K562 (cell line): ENCODE data around the gene PPP1R14C. TPM values are rescaled to one million over a fixed set of nuclear protein-coding genes. Genes with fewer than 3 reads are reported as not detected.

Experiments
- ATAC-seq: fragments of 200-7000 bp; cut with Tn5 transposase; 3 replicates; pipeline ENCODE4 v1.9.1; 2020; ENCODE audit warnings: moderate library complexity
- BruUV-seq: library from RNA; stranded (reverse); fragments of 400-500 nt; replicated peaks from 2 replicates; lab custom pipeline; 2021; lab: Mats Ljungman, UMichigan
- CTCF ChIA-PET: fragments of 300-600 bp; formaldehyde crosslinking; extraction: SDS; loops from one replicate; lab custom pipeline; 2021; ENCODE audit warnings: low intra/inter-chr PET ratio; lab: Yijun Ruan, JAX
- POLR2A ChIA-PET: fragments of 300-600, 350-650 bp; sonication (Branson Sonifier 250); formaldehyde crosslinking; extraction: SDS; loops from one replicate; lab custom pipeline; 2021; ENCODE audit warnings: antibody characterized with exemption, inconsistent platforms; lab: Yijun Ruan, JAX
- DNase-seq, 4 experiments: peaks; one replicate each; pipeline versions ENCODE4 v3.0.0 to v3.0.0-alpha.2; 2011 to 2018; ENCODE audit warnings: low spot score in 3 of 4, mixed read lengths in 3 of 4; ENCODE audit errors: extremely low read depth in 1 of 4
- FAIRE-seq: peaks from 2 replicates; lab custom pipeline; 2011; peaks lifted over from hg19 to GRCh38; lab: Jason Lieb, UNC
- H2AFZ ChIP-seq: 2 replicates; pipeline ENCODE4 v1.6.0; 2011; ENCODE audit warnings: low read depth, low read length, control low read depth, inconsistent platforms
- H3K27ac ChIP-seq: fragments of 200-600 bp; 3 replicates; pipeline ENCODE4 v1.8.0; 2011; ENCODE audit warnings: low read depth, mild to moderate bottlenecking, control low read depth, inconsistent platforms, low read length, moderate library complexity, mixed read lengths; ENCODE audit errors: extremely low read depth
- H3K27me3 ChIP-seq, 2 experiments: fragments of 300-600 bp in 1 of 2; 2 replicates in 1 of 2; 3 replicates in 1 of 2; pipeline versions ENCODE4 v1.6.0 to v1.8.0; 2011; ENCODE audit warnings: inconsistent platforms in 2 of 2, low read length in 2 of 2, mild to moderate bottlenecking in 1 of 2, mixed read lengths in 1 of 2, moderate library complexity in 1 of 2; ENCODE audit not compliant: control insufficient read depth in 2 of 2, insufficient read depth in 2 of 2
- H3K36me3 ChIP-seq: fragments of 300-600 bp; 3 replicates; pipeline ENCODE4 v1.8.0; 2011; ENCODE audit warnings: mild to moderate bottlenecking, low read length, inconsistent platforms; ENCODE audit not compliant: control insufficient read depth, insufficient read depth
- H3K4me1 ChIP-seq, 2 experiments: fragments of 200-600 bp in 1 of 2; replicated peaks in 1 of 2; 2 replicates in 1 of 2; 3 replicates in 1 of 2; pipeline versions ENCODE4 v1.5.1 to v1.8.0; 2011; ENCODE audit warnings: inconsistent platforms in 2 of 2, low read length in 2 of 2, mild to moderate bottlenecking in 1 of 2, mixed read lengths in 1 of 2, moderate library complexity in 1 of 2; ENCODE audit not compliant: control insufficient read depth in 2 of 2, insufficient read depth in 2 of 2
- H3K4me2 ChIP-seq: 2 replicates; pipeline ENCODE4 v1.6.1; 2011; ENCODE audit warnings: low read length, control low read depth, inconsistent platforms, mixed read lengths; ENCODE audit not compliant: insufficient read depth
- H3K4me3 ChIP-seq: fragments of 200-600 bp; sonication (generic), shearing (Covaris generic); 2 replicates; pipeline ENCODE4 v1.5.1; 2016; ENCODE audit warnings: control low read depth, inconsistent platforms
- H3K79me2 ChIP-seq: fragments of 200-600 bp; 3 replicates; pipeline ENCODE4 v1.8.0; 2011; ENCODE audit warnings: low read length, inconsistent platforms; ENCODE audit not compliant: control insufficient read depth, insufficient read depth
- H3K9ac ChIP-seq, 2 experiments: 2 replicates each; pipeline versions ENCODE4 v1.6.0 to v1.6.1; 2011; ENCODE audit warnings: low read depth in 2 of 2, low read length in 2 of 2, control low read depth in 1 of 2, inconsistent platforms in 1 of 2, mild to moderate bottlenecking in 1 of 2, mixed read lengths in 1 of 2; ENCODE audit not compliant: insufficient read depth in 1 of 2
- H3K9me1 ChIP-seq: one replicate; pipeline ENCODE4 v1.6.0; 2011; ENCODE audit warnings: inconsistent platforms, mild to moderate bottlenecking, low read length, moderate library complexity; ENCODE audit not compliant: control insufficient read depth, insufficient read depth
- H3K9me3 ChIP-seq: replicated peaks from 2 replicates; pipeline ENCODE4 v1.5.1; 2011; ENCODE audit warnings: low read depth, low read length, inconsistent platforms; ENCODE audit not compliant: control insufficient read depth, insufficient read depth
- H4K20me1 ChIP-seq: replicated peaks from 2 replicates; pipeline ENCODE4 v1.6.1; 2011; ENCODE audit warnings: low read length, inconsistent platforms, mixed read lengths; ENCODE audit not compliant: control insufficient read depth, insufficient read depth
- ARID3A ChIP-seq: IDR thresholded peaks from 2 replicates; pipeline ENCODE4 v1.6.1; 2012; ENCODE audit warnings: low read depth, low read length, improper control_type of control experiment, borderline replicate concordance
- BCOR ChIP-seq: fragments of 450-650 bp; IDR thresholded peaks from 2 replicates; pipeline ENCODE4 v1.6.1; 2016
- FUS ChIP-seq: fragments of 200-400 bp; formaldehyde crosslinking; optimal IDR thresholded peaks from 2 replicates; pipeline ENCODE3; 2017; ENCODE audit warnings: low read depth, low read length
- KDM1A ChIP-seq, 2 experiments: fragments of 450-650 bp; IDR thresholded peaks; 2 replicates each; pipeline ENCODE4 v1.6.1; 2016; ENCODE audit warnings: mild to moderate bottlenecking in 2 of 2
- RB1 ChIP-seq: fragments of 450-650 bp; IDR thresholded peaks from 2 replicates; pipeline ENCODE4 v1.6.1; 2017; ENCODE audit warnings: low read depth, mild to moderate bottlenecking
- RBM25 ChIP-seq: fragments of 200-400 bp; formaldehyde crosslinking; IDR thresholded peaks from 2 replicates; pipeline ENCODE4 v1.6.1; 2018; ENCODE audit warnings: low read length, low read depth, moderate library complexity; ENCODE audit not compliant: severe bottlenecking
- RCOR1 ChIP-seq, 2 experiments: IDR thresholded peaks; 2 replicates each; pipeline ENCODE4 v1.6.1; 2012; ENCODE audit warnings: low read depth in 2 of 2, low read length in 2 of 2, borderline replicate concordance in 1 of 2, improper control_type of control experiment in 1 of 2
- TFAP4 ChIP-seq: sonication (generic); formaldehyde crosslinking; IDR thresholded peaks from 2 replicates; pipeline ENCODE4 v1.8.0; 2022; ENCODE audit warnings: missing genetic modification reagents, mild to moderate bottlenecking, moderate library complexity, borderline replicate concordance
- ZFP36 ChIP-seq: fragments of 150-350 bp; IDR thresholded peaks from 2 replicates; pipeline ENCODE4 v1.6.1; 2018; ENCODE audit warnings: low read length, low read depth; ENCODE audit not compliant: partially characterized antibody
- ZNF551 ChIP-seq: fragments of 250-450 bp; sonication (Bioruptor Pico); IDR thresholded peaks from 2 replicates; pipeline ENCODE4 v1.5.0; 2021; ENCODE audit warnings: mild to moderate bottlenecking, moderate library complexity
- WGBS: fragments of 100-300 bp; shearing (Covaris generic); methylation state at CpG from one replicate; pipeline ENCODE4 v1.1.6; 2016; ENCODE audit warnings: low coverage, mixed read lengths; ENCODE audit not compliant: insufficient coverage; ENCODE audit errors: missing lambda C conversion rate; 5-methylcytosine and 5-hydroxymethylcytosine counted together
- in situ Hi-C: fragments of 300-500 bp; cut with MboI; formaldehyde crosslinking; loops from 4 replicates; pipeline ENCODE4 v1.15.0; 2018; ENCODE audit warnings: inconsistent platforms, mixed read lengths
- intact Hi-C: fragments of 100-400 bp; cut with micrococcal nuclease; formaldehyde crosslinking; loops from 2 replicates; pipeline ENCODE4 v1.14.2; 2022
- polyA plus RNA-seq, 8 experiments: library from polyadenylated mRNA; depleted of rRNA in 4 of 8; stranded (reverse) in 5 of 8; unstranded in 3 of 8; fragments of >200 nt; fragmentation: Nextera tagmentation in 2 of 8; fragmentation: Illumina TruSeq in 1 of 8; extraction: Ambion mirVana in 2 of 8; extraction: Trizol in 1 of 8; gene quantifications; 2 replicates each; pipeline versions ENCODE4 v1.2.1 to v1.2.3, GENCODE V29; 2011 to 2014; ENCODE audit warnings: inconsistent platforms in 1 of 8, missing spikeins in 1 of 8
- total RNA-seq, 7 experiments: library from RNA; depleted of rRNA in 6 of 7; stranded (reverse); fragments of >200 nt in 6 of 7; fragmentation: Illumina TruSeq in 2 of 7; extraction: Trizol in 2 of 7; gene quantifications; 2 replicates each; pipeline versions ENCODE4 v1.2.1 to v1.2.3, GENCODE V29; 2011 to 2021; ENCODE audit warnings: low replicate concordance in 1 of 7

Gene PPP1R14C
- total and polyA plus RNA-seq, 9 of the 15 experiments (the other 6 are each of a cell fraction or from before 2014, with no cell fraction given), result 4.5 to 16.6 (median 11.9) TPM

- Histone ChIP-seq H3K27me3 (no peaks in the 10 kb centered on the region), H3K4me2 (no peak overlapping the region)
- BruUV-seq, result no TSS peak
- TF ChIP-seq TFAP4 (0 out of 2 replicates have a peak, but pooled peaks have one; percentile 14), ZNF551 (CRISPR knock-in tag) (no peak), RB1 (no peak)
- TF ChIP-seq, all 486 proteins: peak for 1
- Histone ChIP-seq H3K36me3 (no peaks in the 10 kb centered on the region), H2AFZ (no peak overlapping the region), H3K9me3 (no peaks in the 10 kb centered on the region), H3K79me2 (no peaks in the 10 kb centered on the region), H3K4me1 (peaks cover 9 to 34% of the 10 kb centered on the region in 2 experiments), H3K27ac (no peak overlapping the region), H3K4me3 (no peak overlapping the region), H3K9ac (no peak overlapping the region), H4K20me1 (no peaks in the 10 kb centered on the region), H3K9me1 (no peaks in the 10 kb centered on the region)
- in situ Hi-C loops (no loop called here), intact Hi-C loops (no loop called here)
- ChIA-PET CTCF (no interaction called here), POLR2A (no interaction called here)
- WGBS, result 93% methylated on average over 19 of the region's 19 CpGs
- ATAC-seq, result no peak
- no peak for DNase-seq
- FAIRE-seq, result no peak
These were observed 121.0 kb downstream of the PPP1R14C start for GRCh38 chr6:150263765-150264404.

- no peaks in the 10 kb centered on the region for H3K9me1 ChIP-seq
- H3K27me3 ChIP-seq, result no peaks in the 10 kb centered on the region
- 89% methylated on average over 1 of the region's 1 CpG for WGBS
- intact Hi-C loops, result no loop called here
- in situ Hi-C loops, result no loop called here
- TF ChIP-seq ARID3A (no peak), RCOR1 (IDR thresholded peaks at IDR 0.05; ENCODE audit: borderline replicate concordance in 1 of 2, low read depth in 2 of 2, low read length in 2 of 2) (0 out of 4 replicates have a peak, but pooled peaks of 1 of the 2 experiments have one; percentile 12), BCOR (peak; percentile 83), ZFP36 (peak; percentile 85), FUS (no peak), RBM25 (peak; percentile 74), KDM1A (IDR thresholded peaks at IDR 0.05) (peak in 1 of 2 experiments; percentile 68; a peak in 1 of 4 replicates)
- no peaks in the 10 kb centered on the region for H4K20me1 ChIP-seq
- peaks cover 31 to 44% of the 10 kb centered on the region in 2 experiments for H3K4me1 ChIP-seq
- POLR2A ChIA-PET, result interaction anchor here (1.4 to 1.5 kb wide), 2 partner anchors 11 to 24 kb away, joined by 3 to 6 read pairs; no protein-coding TSS in a partner anchor
- CTCF ChIA-PET, result no interaction called here
- no peaks in the 10 kb centered on the region for H3K36me3 ChIP-seq
- H3K9me3 ChIP-seq, result no peaks in the 10 kb centered on the region
- DNase-seq (no peak), FAIRE-seq (no peak), ATAC-seq (no peak)
- no peak overlapping the region for H3K4me2 ChIP-seq
- no peak overlapping the region for H2AFZ ChIP-seq
- no peak overlapping the region for H3K9ac ChIP-seq
- no peaks in the 10 kb centered on the region for H3K79me2 ChIP-seq
- BruUV-seq, result no TSS peak
- no peak overlapping the region for H3K27ac ChIP-seq
- no peak overlapping the region for H3K4me3 ChIP-seq
These were observed 123.5 kb downstream of the PPP1R14C start for GRCh38 chr6:150266309-150266708.
